H1 (cell line): ENCODE measurements around the gene TIAM2. TPM values are rescaled to one million over a fixed set of nuclear protein-coding genes. Genes with fewer than 3 reads are reported as not detected.

Experiments used
- CTCF ChIA-PET: fragments of 300-600 bp; sonication (Branson Sonifier 250); formaldehyde crosslinking; loops from one replicate; lab custom pipeline; 2021; ENCODE audit not compliant: partially characterized antibody; lab: Charles Lee
- POLR2A ChIA-PET: fragments of 300-600 bp; sonication (Branson Sonifier 250); formaldehyde crosslinking; loops from one replicate; lab custom pipeline; 2021; ENCODE audit warnings: inconsistent platforms; ENCODE audit not compliant: partially characterized antibody; lab: Charles Lee
- DNase-seq, 2 experiments: peaks; one replicate each; pipeline versions ENCODE4 v3.0.0 to v3.0.0-alpha.2; 2010 to 2022; ENCODE audit warnings: low spot score in 2 of 2, low read depth in 1 of 2, mixed read lengths in 1 of 2
- FAIRE-seq: peaks from 2 replicates; lab custom pipeline; 2011; peaks lifted over from hg19 to GRCh38; lab: Jason Lieb, UNC
- H2AFZ ChIP-seq: 2 replicates; pipeline ENCODE4 v1.8.1; 2012; ENCODE audit warnings: low read length, inconsistent platforms
- H2AK5ac ChIP-seq: 2 replicates; pipeline ENCODE4 v1.6.1; 2013; ENCODE audit warnings: low read depth, low read length
- H2BK120ac ChIP-seq: replicated peaks from 2 replicates; pipeline ENCODE3; 2013; ENCODE audit warnings: low read depth, low read length, inconsistent platforms
- H2BK12ac ChIP-seq: 2 replicates; pipeline ENCODE4 v1.6.1; 2013; ENCODE audit warnings: low read depth, low read length
- H2BK15ac ChIP-seq: 2 replicates; pipeline ENCODE4 v1.6.1; 2013; ENCODE audit warnings: low read length
- H2BK20ac ChIP-seq: 2 replicates; pipeline ENCODE4 v1.6.1; 2013; ENCODE audit warnings: low read length
- H2BK5ac ChIP-seq: 2 replicates; pipeline ENCODE4 v1.6.1; 2013; ENCODE audit warnings: low read depth, low read length
- H3K14ac ChIP-seq: 2 replicates; pipeline ENCODE4 v1.6.1; 2013; ENCODE audit warnings: inconsistent platforms; ENCODE audit not compliant: insufficient read length
- H3K18ac ChIP-seq: 2 replicates; pipeline ENCODE4 v1.6.1; 2013; ENCODE audit warnings: low read length; ENCODE audit errors: extremely low read depth
- H3K23ac ChIP-seq: 2 replicates; pipeline ENCODE4 v1.6.1; 2013; ENCODE audit warnings: inconsistent platforms; ENCODE audit not compliant: insufficient read length
- H3K23me2 ChIP-seq: 2 replicates; pipeline ENCODE4 v1.6.1; 2013; ENCODE audit warnings: low read depth, low read length
- H3K27ac ChIP-seq: 2 replicates; pipeline ENCODE4 v1.6.1; 2011; ENCODE audit warnings: low read depth, low read length, inconsistent platforms
- H3K27me3 ChIP-seq, 4 experiments: replicated peaks in 1 of 4; 1 replicate in 1 of 4; 2 replicates in 3 of 4; pipeline versions ENCODE4 v1.6.1 to v1.8.1; 2011 to 2013; ENCODE audit warnings: low read length in 3 of 4, mild to moderate bottlenecking in 3 of 4, inconsistent platforms in 2 of 4, mixed read lengths in 2 of 4, moderate library complexity in 1 of 4; ENCODE audit not compliant: control insufficient read depth in 3 of 4, insufficient read depth in 3 of 4; ENCODE audit errors: extremely low read depth in 1 of 4
- H3K36me3 ChIP-seq, 4 experiments: 2 replicates each; pipeline versions ENCODE4 v1.6.1 to v1.8.1; 2011 to 2013; ENCODE audit warnings: mild to moderate bottlenecking in 4 of 4, low read length in 3 of 4, moderate library complexity in 2 of 4, control low read depth in 1 of 4, inconsistent platforms in 1 of 4; ENCODE audit not compliant: insufficient read depth in 4 of 4, control insufficient read depth in 2 of 4
- H3K4ac ChIP-seq: replicated peaks from 2 replicates; pipeline ENCODE3; 2013; ENCODE audit warnings: low read length, low read depth, mixed read lengths, inconsistent platforms; ENCODE audit not compliant: insufficient read length
- H3K4me1 ChIP-seq, 4 experiments: replicated peaks in 1 of 4; 1 replicate in 1 of 4; 2 replicates in 3 of 4; pipeline versions ENCODE4 v1.6.1 to v1.8.1; 2011 to 2013; ENCODE audit warnings: low read length in 3 of 4, inconsistent platforms in 2 of 4, mixed read lengths in 1 of 4; ENCODE audit not compliant: insufficient read depth in 4 of 4, control insufficient read depth in 3 of 4
- H3K4me2 ChIP-seq, 2 experiments: 2 replicates each; pipeline versions ENCODE4 v1.6.1 to v1.8.1; 2011 to 2013; ENCODE audit warnings: low read depth in 2 of 2, low read length in 2 of 2, control low read depth in 1 of 2, inconsistent platforms in 1 of 2, mild to moderate bottlenecking in 1 of 2; ENCODE audit not compliant: insufficient read depth in 1 of 2
- H3K4me3 ChIP-seq, 4 experiments: fragments of 200-600, 300-600 bp in 1 of 4; sonication (generic), shearing (Covaris generic), sonication (Bioruptor Twin) in 1 of 4; 2 replicates each; pipeline versions ENCODE4 v1.5.1 to v1.8.1; 2011 to 2016; ENCODE audit warnings: low read length in 4 of 4, low read depth in 3 of 4, control low read depth in 2 of 4, inconsistent platforms in 2 of 4, mild to moderate bottlenecking in 2 of 4, mixed read lengths in 1 of 4, moderate library complexity in 1 of 4; ENCODE audit not compliant: insufficient read depth in 2 of 4; ENCODE audit errors: extremely low read depth in 1 of 4
- H3K56ac ChIP-seq: replicated peaks from 2 replicates; pipeline ENCODE3; 2013; ENCODE audit warnings: low read depth, mild to moderate bottlenecking, mixed read lengths, low read length, inconsistent platforms; ENCODE audit not compliant: insufficient read length
- H3K79me1 ChIP-seq: 2 replicates; pipeline ENCODE4 v1.6.1; 2013; ENCODE audit warnings: low read depth, low read length, control low read depth
- H3K79me2 ChIP-seq, 2 experiments: 2 replicates each; pipeline versions ENCODE4 v1.6.1 to v1.8.1; 2012 to 2013; ENCODE audit warnings: low read length in 2 of 2, mild to moderate bottlenecking in 2 of 2, inconsistent platforms in 1 of 2; ENCODE audit not compliant: insufficient read depth in 2 of 2, control insufficient read depth in 1 of 2
- H3K9ac ChIP-seq, 4 experiments: replicated peaks in 1 of 4; 1 replicate in 1 of 4; 2 replicates in 3 of 4; pipeline versions ENCODE4 v1.6.1 to v1.8.1; 2011 to 2013; ENCODE audit warnings: low read depth in 3 of 4, low read length in 3 of 4, control low read depth in 2 of 4, mild to moderate bottlenecking in 2 of 4, moderate library complexity in 2 of 4, inconsistent platforms in 1 of 4; ENCODE audit errors: extremely low read depth in 1 of 4
- H3K9me3 ChIP-seq, 2 experiments: 2 replicates each; pipeline versions ENCODE4 v1.6.1 to v1.8.1; 2012 to 2013; ENCODE audit warnings: mild to moderate bottlenecking in 2 of 2, moderate library complexity in 2 of 2, control low read depth in 1 of 2, inconsistent platforms in 1 of 2, low read depth in 1 of 2, low read length in 1 of 2, mixed read lengths in 1 of 2; ENCODE audit not compliant: insufficient read depth in 2 of 2
- H4K20me1 ChIP-seq, 2 experiments: replicated peaks in 1 of 2; 2 replicates each; pipeline versions ENCODE3 to v1.8.1; 2011 to 2013; ENCODE audit warnings: inconsistent platforms in 2 of 2, low read length in 2 of 2, mild to moderate bottlenecking in 1 of 2; ENCODE audit not compliant: insufficient read depth in 2 of 2, control insufficient read depth in 1 of 2
- H4K5ac ChIP-seq: 2 replicates; pipeline ENCODE4 v1.6.1; 2013; ENCODE audit warnings: low read length, low read depth, mixed read lengths, inconsistent platforms; ENCODE audit not compliant: insufficient read length
- H4K8ac ChIP-seq: 2 replicates; pipeline ENCODE4 v1.8.0; 2013; ENCODE audit warnings: mild to moderate bottlenecking, moderate library complexity, low read length, inconsistent platforms; ENCODE audit not compliant: insufficient read depth; ENCODE audit errors: extremely low read depth
- H4K91ac ChIP-seq: replicated peaks from 2 replicates; pipeline ENCODE3; 2013; ENCODE audit warnings: low read length, mixed read lengths, inconsistent platforms; ENCODE audit not compliant: insufficient read length
- FOSL1 ChIP-seq: IDR thresholded peaks from 2 replicates; pipeline ENCODE4 v1.6.1; 2011; ENCODE audit warnings: mild to moderate bottlenecking, low read depth, low read length, moderate library complexity; ENCODE audit not compliant: insufficient read depth
- NANOG ChIP-seq: IDR thresholded peaks from 2 replicates; pipeline ENCODE4 v1.6.1; 2011; ENCODE audit warnings: low read length, low read depth, mild to moderate bottlenecking, inconsistent platforms; ENCODE audit not compliant: insufficient read depth, poor library complexity, severe bottlenecking
- RBBP5 ChIP-seq: IDR thresholded peaks from 2 replicates; pipeline ENCODE4 v1.7.1; 2012; ENCODE audit warnings: low read depth, mild to moderate bottlenecking, inconsistent platforms, low read length, moderate library complexity, borderline replicate concordance
- SP4 ChIP-seq: IDR thresholded peaks from 2 replicates; pipeline ENCODE4 v1.6.1; 2012; ENCODE audit warnings: low read length, inconsistent platforms
- TAF1 ChIP-seq: IDR thresholded peaks from 2 replicates; pipeline ENCODE4 v1.6.1; 2011; ENCODE audit warnings: mild to moderate bottlenecking, low read depth, low read length
- TBP ChIP-seq: IDR thresholded peaks from 2 replicates; pipeline ENCODE4 v1.6.1; 2011; ENCODE audit warnings: low read depth, low read length, improper control_type of control experiment
- YY1 ChIP-seq: IDR thresholded peaks from 2 replicates; pipeline ENCODE4 v1.6.1; 2011; ENCODE audit warnings: low read depth, mild to moderate bottlenecking, low read length
- WGBS, 2 experiments: shearing (Covaris generic) in 1 of 2; methylation state at CpG; one replicate each; pipeline versions ENCODE4 v1.1.6 to v1.1.7; 2013 to 2015; ENCODE audit warnings: low lambda C conversion rate in 2 of 2, mixed read lengths in 2 of 2, inconsistent platforms in 1 of 2, low coverage in 1 of 2, missing lambda C conversion rate in 1 of 2; ENCODE audit not compliant: insufficient replicate concordance in 2 of 2, insufficient coverage in 1 of 2, insufficient read length in 1 of 2; ENCODE audit errors: extremely low coverage in 1 of 2, missing lambda C conversion rate in 1 of 2; 5-methylcytosine and 5-hydroxymethylcytosine counted together
- polyA plus RNA-seq, 7 experiments: library from polyadenylated mRNA; depleted of rRNA in 3 of 7; stranded (reverse) in 5 of 7; unstranded in 2 of 7; fragments of >200 nt in 5 of 7; fragments of 200-250 nt in 2 of 7; gene quantifications; 1 replicate in 5 of 7; 2 replicates in 1 of 7; 4 replicates in 1 of 7; pipeline versions ENCODE4 v1.2.1 to v1.2.3, GENCODE V29; 2011 to 2013; ENCODE audit warnings: missing spikeins in 2 of 7, mixed read lengths in 2 of 7
- total RNA-seq: library from RNA; stranded (reverse); fragmentation: NEBNext Ultra II Directional; extraction: Animal tissue kit (Norgen Biotek cat#: 25700); gene quantifications from 2 replicates; pipeline ENCODE4 v1.2.1, GENCODE V29; 2021

The TIAM2 gene
- total and polyA plus RNA-seq, 2 of the 8 experiments (the other 6 are each of a cell fraction or from before 2014, with no cell fraction given): 7.4 to 23.9 TPM

GRCh38 chr6:155158030-155158843 is 163.1 kb downstream of the TIAM2 start:
- Histone ChIP-seq H3K14ac (no peak overlapping the region), H3K4ac (no peak overlapping the region), H3K4me3 (no peak overlapping the region), H3K79me2 (no peaks in the 10 kb centered on the region), H3K36me3 (no peaks in the 10 kb centered on the region; a peak in 1 of 8 replicates), H3K56ac (no peak overlapping the region), H2BK5ac (no peak overlapping the region), H3K18ac (no peak overlapping the region), H2AK5ac (no peak overlapping the region), H3K23ac (no peak overlapping the region), H4K20me1 (peaks cover 0 to 2% of the 10 kb centered on the region in 2 experiments), H2BK12ac (no peak overlapping the region), H3K79me1 (no peaks in the 10 kb centered on the region; the same call in 1 of the 2 replicates), H2BK20ac (no peak overlapping the region), H2AFZ (no peak overlapping the region), H4K91ac (no peak overlapping the region), H4K8ac (no peak overlapping the region), H3K4me2 (no peak overlapping the region), H4K5ac (no peak overlapping the region), H3K9me3 (no peaks in the 10 kb centered on the region; a peak in 1 of 4 replicates), H3K27me3 (no peaks in the 10 kb centered on the region), H3K23me2 (no peaks in the 10 kb centered on the region; the same call in 1 of the 2 replicates), H2BK15ac (no peak overlapping the region), H3K9ac (no peak overlapping the region), H3K27ac (no peak overlapping the region), H3K4me1 (peaks cover 0 to 6% (median 0%) of the 10 kb centered on the region in 4 experiments; a peak in 1 of 7 replicates), H2BK120ac (no peak overlapping the region)
- FAIRE-seq (no peak), DNase-seq (no peak)
- no peak for TF ChIP-seq NANOG
- TF ChIP-seq RBBP5: no peak
- TF ChIP-seq FOSL1: no peak
- no peak for TF ChIP-seq SP4
- TF ChIP-seq YY1: no peak
- TF ChIP-seq TBP: no peak
- TF ChIP-seq TAF1: no peak
- ChIA-PET CTCF (interaction anchor here (0.9 to 1.9 kb wide), 4 partner anchors 10 to 198 kb away, joined by 3 to 5 read pairs (median 4); no protein-coding TSS in a partner anchor), POLR2A (no interaction called here)
- 93% methylated on average over 5 of the region's 5 CpGs; no CpG with 5 or more reads in 1 of the 2 experiments for WGBS, 2 experiments
